Stimulated activated effector memory CD8-positive, alpha-beta T cell treated with anti-CD3 and anti-CD28 coated beads, Interleukin-12 subunit alpha, Interleukin-12 subunit beta, amount 100 ng/mL, for 72 hours (primary cell): ENCODE data around the gene NOL11.
A peak's percentile ranks its signal among the peaks of the same experiment; 100 is the strongest.
"Not testable (repeated sequence)": the region's sequence is repeated elsewhere in the genome, so short reads cannot be mapped to it uniquely, and the experiment has no call there.

Experiments used
- ATAC-seq: fragments of 150-1000 bp; cut with Tn5 transposase; 2 replicates; pipeline ENCODE4 v1.10.0; 2021
- DNase-seq, 2 donors: peaks; one replicate each; pipeline ENCODE4 v3.0.0; 2021 to 2022; ENCODE audit warnings: low spot score in 2 of 2
- H3K27ac Mint-ChIP-seq: one replicate; pipeline ENCODE4 v1.8.0; 2022; ENCODE audit warnings: mild to moderate bottlenecking, mixed read lengths
- H3K36me3 Mint-ChIP-seq: one replicate; pipeline ENCODE4 v1.8.0; 2022; ENCODE audit warnings: mild to moderate bottlenecking, mixed read lengths
- H3K4me1 Mint-ChIP-seq: one replicate; pipeline ENCODE4 v1.8.0; 2022; ENCODE audit warnings: mixed read lengths
- H3K4me3 Mint-ChIP-seq: one replicate; pipeline ENCODE4 v1.8.0; 2022; ENCODE audit warnings: mild to moderate bottlenecking, mixed read lengths
- H3K9me3 Mint-ChIP-seq: one replicate; pipeline ENCODE4 v1.8.0; 2022; ENCODE audit warnings: mixed read lengths

Gene NOL11

DNA sequence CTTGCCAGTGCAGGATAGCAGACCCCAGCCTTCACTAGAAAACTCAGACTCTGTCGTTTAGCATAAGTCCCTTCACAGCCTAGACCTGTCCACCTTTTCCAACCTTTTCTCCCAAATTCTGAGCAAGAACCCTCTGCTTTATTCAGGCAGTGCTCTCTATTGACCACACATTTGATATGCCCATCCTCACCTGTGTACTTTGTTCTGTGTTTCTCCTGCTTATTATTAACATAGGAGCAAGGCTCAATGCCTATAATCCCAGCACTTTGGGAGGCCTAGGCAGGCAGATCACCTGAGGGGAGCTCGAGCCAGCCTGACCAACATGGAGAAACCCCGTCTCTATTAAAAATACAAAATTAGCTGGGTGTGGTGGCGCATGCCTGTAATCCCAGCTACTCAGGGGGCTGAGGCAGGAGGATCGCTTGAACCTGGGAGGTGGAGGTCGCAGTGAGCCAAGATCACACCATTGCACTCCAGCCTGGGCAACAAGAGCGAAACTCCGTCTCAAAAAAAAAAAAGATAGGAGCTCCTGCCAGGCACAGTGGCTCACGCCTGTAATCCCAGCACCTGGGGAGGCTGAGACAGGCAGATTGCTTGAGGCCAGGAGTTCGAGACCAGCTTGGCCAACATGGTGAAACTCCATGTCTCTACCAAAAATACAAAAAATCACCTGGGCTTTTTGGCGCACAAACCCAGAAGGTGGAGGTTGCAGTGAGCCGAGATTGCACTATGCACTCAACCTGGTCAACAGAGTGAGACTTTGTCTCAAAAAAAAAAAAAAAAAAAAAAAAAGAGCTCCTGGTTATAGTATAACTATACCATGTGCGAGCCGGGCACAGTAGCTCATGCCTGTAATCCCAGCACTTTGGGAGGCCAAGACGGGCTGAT, 9.7 kb downstream of the NOL11 start:
- H3K36me3 Mint-ChIP-seq, result peaks cover 100% of the 10 kb centered on the region
- ATAC-seq, H3K27ac Mint-ChIP-seq, H3K4me3 Mint-ChIP-seq, H3K9me3 Mint-ChIP-seq, DNase-seq, H3K4me1 Mint-ChIP-seq: not testable (repeated sequence)

DNA sequence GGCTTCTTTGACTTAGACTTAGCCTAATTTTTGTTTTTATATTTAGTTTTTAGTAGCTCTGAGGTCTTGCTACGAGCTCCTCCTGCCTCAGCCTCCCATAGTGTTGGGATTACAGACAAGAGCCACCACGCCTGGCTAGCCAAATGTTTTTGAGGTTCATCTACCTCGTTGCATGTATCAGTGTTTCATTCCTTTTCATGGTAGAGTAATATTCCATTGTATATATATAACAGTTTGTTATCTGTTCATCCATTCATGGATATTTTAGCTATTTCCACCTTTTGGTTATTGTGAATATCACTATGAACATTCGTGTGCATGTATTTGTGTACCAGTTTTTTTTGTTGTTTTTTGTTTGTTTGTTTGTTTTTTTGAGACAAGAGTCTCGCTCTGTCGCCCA, 12.2 kb downstream of the NOL11 start:
- Mint-ChIP-seq H3K27ac (no peak overlapping the region), H3K36me3 (peaks cover 100% of the 10 kb centered on the region), H3K4me1 (peaks cover 19% of the 10 kb centered on the region), H3K9me3 (no peaks in the 10 kb centered on the region), H3K4me3 (no peak overlapping the region)
- DNase-seq (no peak), ATAC-seq (no peak)

DNA sequence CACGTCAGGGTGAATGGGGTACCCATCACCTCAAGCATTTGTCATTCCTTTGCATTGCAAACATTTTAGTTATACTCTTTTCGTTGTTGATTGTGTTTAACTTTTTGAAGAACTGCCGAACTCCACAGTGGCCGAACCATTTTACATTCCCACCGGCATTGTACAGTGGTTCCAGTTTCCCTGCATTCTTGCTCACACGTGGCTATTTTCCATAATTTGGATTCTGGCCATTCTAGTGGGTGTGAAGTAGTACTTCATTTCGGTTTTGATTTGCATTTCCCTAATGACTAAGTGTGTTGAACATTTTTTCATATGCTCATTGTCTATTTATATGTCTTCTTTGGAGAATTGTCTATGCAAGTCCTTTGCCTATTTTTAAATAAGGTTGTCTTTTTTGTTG, 13.0 kb downstream of the NOL11 start:
- no peak for ATAC-seq
- DNase-seq, result no peak
- H3K36me3 Mint-ChIP-seq, result peaks cover 100% of the 10 kb centered on the region
- H3K9me3 Mint-ChIP-seq, result no peaks in the 10 kb centered on the region
- H3K4me1 Mint-ChIP-seq, result peaks cover 19% of the 10 kb centered on the region
- no peak overlapping the region for H3K4me3 Mint-ChIP-seq
- no peak overlapping the region for H3K27ac Mint-ChIP-seq

DNA sequence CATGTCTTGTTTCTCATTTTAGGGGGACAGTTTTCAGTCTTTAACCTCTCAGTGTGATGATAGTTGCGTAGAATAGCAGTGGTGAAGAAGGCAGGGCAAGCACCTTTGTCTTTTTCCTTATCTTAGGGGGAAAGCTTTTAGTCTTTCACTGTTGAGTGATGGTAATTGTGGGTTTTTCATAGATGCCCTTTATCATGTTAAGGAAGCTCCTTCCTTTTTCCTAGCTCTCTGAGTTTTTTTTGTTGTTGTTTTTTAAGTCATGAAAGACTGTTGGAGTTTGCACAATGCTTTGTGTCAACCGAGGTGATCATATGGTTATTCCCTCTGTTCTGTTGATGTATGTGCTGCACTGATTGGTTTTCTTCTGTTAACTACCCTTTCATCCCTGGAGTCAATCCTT, 15.7 kb downstream of the NOL11 start:
- ATAC-seq, result no peak
- H3K4me3 Mint-ChIP-seq, result no peak overlapping the region
- DNase-seq, result no peak
- H3K9me3 Mint-ChIP-seq, result no peaks in the 10 kb centered on the region
- peak overlapping the region; percentile 1 for H3K27ac Mint-ChIP-seq
- H3K4me1 Mint-ChIP-seq, result peaks cover 15% of the 10 kb centered on the region
- H3K36me3 Mint-ChIP-seq, result peaks cover 100% of the 10 kb centered on the region

DNA sequence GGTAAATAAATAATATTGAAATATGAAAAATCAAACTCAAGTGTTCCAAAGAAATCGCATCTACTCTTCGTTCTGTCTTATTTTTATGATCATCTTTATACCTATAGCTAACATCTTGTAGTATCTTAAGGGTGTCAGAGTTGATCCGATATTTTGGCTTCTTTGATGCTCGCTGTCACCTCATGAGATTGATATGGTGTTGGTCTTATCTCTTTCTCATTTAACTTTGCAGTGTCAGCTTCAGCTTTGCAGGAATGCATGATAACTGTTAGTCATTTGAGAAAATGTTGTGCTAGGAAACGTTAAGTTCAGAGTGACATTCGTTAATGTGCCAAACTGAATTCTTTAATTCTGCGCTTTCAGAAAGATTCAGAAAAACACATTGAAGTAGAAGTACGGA, 19.4 kb downstream of the NOL11 start:
- no peaks in the 10 kb centered on the region for H3K9me3 Mint-ChIP-seq
- ATAC-seq, result no peak
- no peak overlapping the region for H3K4me3 Mint-ChIP-seq
- H3K36me3 Mint-ChIP-seq, result peaks cover 100% of the 10 kb centered on the region
- no peak for DNase-seq
- no peak overlapping the region for H3K27ac Mint-ChIP-seq
- H3K4me1 Mint-ChIP-seq, result peaks cover 12% of the 10 kb centered on the region

DNA sequence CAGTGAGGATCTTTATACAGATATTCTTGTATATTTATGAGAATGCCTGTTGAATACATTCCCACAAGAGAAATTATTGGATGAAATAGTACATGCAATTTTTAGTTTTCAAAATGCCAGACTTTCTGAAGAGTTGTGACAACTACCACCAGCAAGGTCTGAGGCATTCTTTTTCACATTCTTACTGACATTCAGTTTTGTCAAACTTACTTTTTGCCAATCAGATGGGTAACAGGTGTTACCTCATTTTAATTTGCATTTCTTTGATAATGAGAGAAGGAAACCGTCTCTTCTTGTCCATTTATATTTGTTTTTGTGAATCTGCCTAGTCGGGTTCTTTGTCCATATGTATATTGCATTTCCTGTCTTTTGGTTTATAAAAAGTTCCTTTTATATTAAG, 24.3 kb downstream of the NOL11 start:
- Mint-ChIP-seq H3K36me3 (peaks cover 100% of the 10 kb centered on the region), H3K4me3 (no peak overlapping the region), H3K27ac (peak overlapping the region; percentile 32), H3K9me3 (no peaks in the 10 kb centered on the region), H3K4me1 (no peaks in the 10 kb centered on the region)
- no peak for ATAC-seq
- no peak for DNase-seq

DNA sequence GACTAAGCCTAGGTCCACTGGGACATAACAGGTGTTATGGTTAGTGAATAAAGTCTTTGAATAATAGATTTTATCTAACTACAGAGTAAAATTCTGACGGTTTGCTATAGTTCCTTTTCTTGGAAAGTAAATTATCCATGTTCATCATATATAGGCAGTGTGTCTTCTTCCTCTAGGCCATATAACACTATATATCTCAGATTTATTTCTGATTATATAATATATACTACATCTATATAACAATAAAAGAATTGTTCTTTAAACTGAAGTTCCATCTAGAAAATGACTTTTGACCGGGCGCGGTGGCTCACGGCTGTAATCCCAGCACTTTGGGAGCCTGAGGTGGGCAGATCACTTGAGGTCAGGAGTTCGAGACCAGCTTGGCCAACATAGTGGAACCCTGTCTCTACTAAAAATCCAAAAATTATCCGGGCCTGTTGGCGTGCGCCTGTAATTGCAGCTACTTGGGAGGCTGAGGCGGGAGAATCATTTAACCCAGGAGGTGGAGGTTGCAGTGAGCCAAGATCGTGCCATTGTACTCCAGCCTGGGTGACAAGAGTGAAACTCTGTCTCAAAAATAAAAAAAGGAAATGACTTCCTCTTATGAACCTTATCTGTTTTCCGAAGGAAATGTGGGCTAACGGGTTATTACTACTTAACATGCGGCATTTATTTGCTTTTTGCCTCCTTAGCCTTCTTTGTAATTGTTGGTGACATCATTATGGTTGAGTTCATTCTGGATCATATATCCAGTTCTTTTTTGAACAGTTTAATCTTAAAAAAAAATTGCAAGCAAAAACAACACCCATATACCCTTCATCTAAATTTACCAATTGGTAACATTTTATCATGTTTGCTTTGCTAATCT, 29.2 kb downstream of the NOL11 start:
- ATAC-seq, result no peak
- H3K9me3 Mint-ChIP-seq, result no peaks in the 10 kb centered on the region
- no peak overlapping the region for H3K4me3 Mint-ChIP-seq
- no peak for DNase-seq
- peaks cover 90% of the 10 kb centered on the region for H3K36me3 Mint-ChIP-seq
- H3K4me1 Mint-ChIP-seq, result no peaks in the 10 kb centered on the region
- H3K27ac Mint-ChIP-seq, result no peak overlapping the region

DNA sequence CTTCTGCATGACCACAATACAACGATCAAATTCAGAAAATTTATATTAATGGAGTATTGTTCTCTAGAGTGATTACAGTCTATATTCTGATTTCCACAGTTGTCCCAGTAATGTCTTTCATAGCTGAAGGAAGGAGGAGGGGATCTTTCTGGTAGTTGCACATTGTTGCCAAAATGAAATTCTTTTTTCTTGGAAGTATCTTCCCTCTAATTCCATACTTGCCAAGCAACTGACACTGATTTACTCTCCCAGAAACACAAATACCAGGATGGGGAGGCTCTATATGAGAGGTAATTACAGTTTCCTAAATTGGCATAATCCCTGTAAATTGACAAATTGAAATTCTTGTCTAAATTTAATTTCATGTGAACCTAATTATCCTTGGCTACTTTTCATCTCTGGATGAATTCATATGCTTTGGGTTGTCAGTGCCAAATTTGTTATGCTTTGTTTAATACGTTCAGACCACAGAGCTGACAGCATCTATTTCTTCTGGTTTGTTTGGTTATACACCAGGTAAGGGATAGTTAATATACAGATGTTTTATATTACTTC, 30.0 kb downstream of the NOL11 start:
- Mint-ChIP-seq H3K4me1 (no peaks in the 10 kb centered on the region), H3K9me3 (no peaks in the 10 kb centered on the region), H3K36me3 (peaks cover 82% of the 10 kb centered on the region), H3K27ac (no peak overlapping the region), H3K4me3 (no peak overlapping the region)
- no peak for ATAC-seq
- no peak for DNase-seq

DNA sequence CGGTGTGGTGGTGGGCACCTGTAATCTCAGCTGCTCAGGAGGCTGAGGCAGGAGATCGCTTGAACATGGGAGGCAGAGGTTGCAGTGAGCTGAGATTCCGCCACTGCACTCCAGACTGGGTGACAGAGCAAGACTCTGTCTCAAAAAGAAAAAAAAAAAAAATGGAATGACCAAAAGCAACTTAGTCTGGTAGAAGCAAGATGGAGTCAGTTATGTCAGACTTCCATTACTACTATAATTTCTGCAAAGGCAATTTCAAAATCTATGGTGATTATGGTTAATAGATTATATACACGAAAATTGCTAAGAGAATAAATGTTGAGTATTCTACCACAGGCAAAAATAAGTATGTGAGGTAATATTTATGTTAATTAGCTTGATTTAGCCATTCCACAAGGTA, 32.3 kb downstream of the NOL11 start:
- no peak for ATAC-seq
- Mint-ChIP-seq H3K4me1 (no peaks in the 10 kb centered on the region), H3K36me3 (peaks cover 64% of the 10 kb centered on the region), H3K4me3 (no peak overlapping the region), H3K9me3 (no peaks in the 10 kb centered on the region), H3K27ac (no peak overlapping the region)
- DNase-seq, result no peak

DNA sequence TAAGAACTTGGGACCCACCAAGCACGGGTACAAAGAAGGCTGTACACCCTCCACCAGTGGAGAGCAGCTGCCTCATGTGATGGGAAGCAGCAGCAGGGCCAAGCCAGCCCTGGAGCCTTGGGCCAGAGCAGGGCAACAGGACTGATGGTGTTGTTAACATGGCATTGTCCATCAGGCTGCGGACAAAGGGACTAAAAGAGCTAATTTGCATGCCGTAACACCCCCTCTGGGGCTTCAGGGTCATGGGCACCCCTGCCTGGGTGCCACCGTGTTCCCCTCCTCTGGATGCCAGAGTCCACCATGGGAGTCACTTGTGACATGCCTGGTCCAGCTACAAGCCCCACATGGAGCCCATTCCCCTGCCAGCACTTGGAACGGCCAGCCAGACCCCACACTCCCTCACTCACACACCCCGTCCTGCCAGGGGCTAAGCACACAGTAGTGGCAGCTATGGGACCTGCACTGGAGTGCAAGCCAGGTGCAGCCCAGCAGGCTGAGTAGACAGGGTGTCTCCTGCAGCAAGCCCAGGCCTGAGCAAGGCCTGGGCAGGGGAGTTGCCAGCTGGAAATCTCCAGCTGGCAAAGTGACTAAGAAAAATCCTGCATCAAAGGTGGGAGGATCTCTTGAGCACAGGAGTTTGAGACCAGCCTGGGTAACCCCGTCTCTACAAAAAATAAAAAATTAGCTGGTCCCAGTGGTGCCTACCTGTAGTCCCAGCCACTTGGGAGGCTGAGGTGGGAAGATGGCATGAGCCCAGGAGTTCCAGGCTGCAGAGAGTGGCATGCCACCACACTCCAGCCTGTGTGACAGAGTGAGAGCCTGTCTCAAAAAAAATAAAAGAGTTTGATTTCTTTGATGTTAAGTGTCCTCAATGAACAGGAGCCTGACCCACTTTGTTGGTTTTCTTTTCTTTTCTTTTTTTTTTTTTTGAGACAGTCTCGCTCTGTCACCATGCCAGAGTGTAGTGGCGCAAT, 33.7 kb downstream of the NOL11 start:
- peaks cover 51% of the 10 kb centered on the region for H3K36me3 Mint-ChIP-seq
- H3K27ac Mint-ChIP-seq, result no peak overlapping the region
- H3K4me3 Mint-ChIP-seq, result no peak overlapping the region
- ATAC-seq (no peak), DNase-seq (no peak)
- peaks cover 6% of the 10 kb centered on the region for H3K4me1 Mint-ChIP-seq
- H3K9me3 Mint-ChIP-seq, result no peaks in the 10 kb centered on the region

DNA sequence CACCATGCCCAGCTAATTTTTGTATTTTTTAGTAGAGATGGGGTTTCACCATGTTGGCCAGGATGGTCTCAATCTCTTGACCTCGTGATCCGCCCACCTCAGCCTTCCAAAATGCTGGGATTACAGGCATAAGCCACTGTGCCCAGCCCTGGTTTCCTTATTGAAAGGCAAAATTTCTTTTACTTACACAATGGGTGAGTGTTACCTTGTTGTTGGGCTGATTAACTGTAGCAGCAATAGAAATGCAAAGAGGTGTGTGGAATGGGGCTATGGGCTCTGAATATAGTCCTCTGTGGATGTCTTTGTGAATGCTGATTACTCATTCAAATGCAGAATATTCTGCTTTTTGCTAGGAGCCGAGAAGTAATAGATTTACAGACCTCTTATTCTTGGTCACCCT, 34.4 kb downstream of the NOL11 start:
- not testable (repeated sequence) for DNase-seq

DNA sequence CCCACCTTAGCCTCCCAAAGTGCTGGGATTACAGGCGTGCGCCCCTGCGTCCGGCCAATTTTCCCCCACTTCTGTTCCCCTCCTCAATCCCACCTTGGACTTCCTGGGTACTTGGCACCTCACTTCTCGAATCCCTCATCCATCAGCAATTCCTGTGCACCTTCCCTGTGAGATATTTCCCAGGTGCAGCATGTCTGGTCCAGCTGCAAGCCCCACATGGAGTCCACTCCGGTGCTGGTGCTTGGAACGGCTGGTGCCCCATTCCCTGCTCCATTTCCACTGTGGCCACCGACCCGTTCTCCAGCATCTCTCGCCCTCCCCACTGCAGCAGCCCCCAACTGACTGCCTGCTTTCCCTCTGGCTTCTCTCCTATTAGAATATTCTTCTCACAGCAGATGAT, 35.3 kb downstream of the NOL11 start:
- peaks cover 7% of the 10 kb centered on the region for H3K4me1 Mint-ChIP-seq
- H3K27ac Mint-ChIP-seq, result no peak overlapping the region
- H3K9me3 Mint-ChIP-seq, result no peaks in the 10 kb centered on the region
- ATAC-seq (no peak), DNase-seq (no peak)
- peaks cover 34% of the 10 kb centered on the region for H3K36me3 Mint-ChIP-seq
- H3K4me3 Mint-ChIP-seq, result no peak overlapping the region

More for the DNA sequence above, 34.4 kb downstream of the NOL11 start:
- not testable (repeated sequence) for H3K27ac Mint-ChIP-seq, ATAC-seq, H3K4me3 Mint-ChIP-seq, H3K4me1 Mint-ChIP-seq, H3K9me3 Mint-ChIP-seq
- peaks cover 43% of the 10 kb centered on the region for H3K36me3 Mint-ChIP-seq

DNA sequence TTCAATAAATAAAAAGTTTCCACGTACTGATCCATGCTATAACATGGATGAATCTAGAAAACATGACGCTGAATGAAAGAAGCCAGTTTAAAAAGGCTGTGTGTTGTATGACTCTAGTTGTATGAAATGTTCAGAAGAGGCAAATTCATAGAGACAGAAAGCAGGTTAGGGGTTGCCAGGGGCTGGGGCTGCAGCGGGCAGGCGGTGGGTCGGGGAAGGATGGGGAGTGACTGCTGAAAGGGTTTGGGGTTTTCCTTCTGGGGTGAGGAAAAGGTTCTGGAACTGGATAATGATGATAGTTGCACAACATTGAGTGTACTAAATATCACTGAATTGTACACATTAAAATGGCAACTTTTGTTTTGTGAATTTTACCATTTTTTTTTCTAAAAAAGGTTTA, 36.3 kb downstream of the NOL11 start:
- Mint-ChIP-seq H3K9me3 (no peaks in the 10 kb centered on the region), H3K27ac (no peak overlapping the region), H3K4me3 (no peak overlapping the region), H3K4me1 (peaks cover 7% of the 10 kb centered on the region), H3K36me3 (peaks cover 25% of the 10 kb centered on the region)
- DNase-seq (no peak), ATAC-seq (no peak)

DNA sequence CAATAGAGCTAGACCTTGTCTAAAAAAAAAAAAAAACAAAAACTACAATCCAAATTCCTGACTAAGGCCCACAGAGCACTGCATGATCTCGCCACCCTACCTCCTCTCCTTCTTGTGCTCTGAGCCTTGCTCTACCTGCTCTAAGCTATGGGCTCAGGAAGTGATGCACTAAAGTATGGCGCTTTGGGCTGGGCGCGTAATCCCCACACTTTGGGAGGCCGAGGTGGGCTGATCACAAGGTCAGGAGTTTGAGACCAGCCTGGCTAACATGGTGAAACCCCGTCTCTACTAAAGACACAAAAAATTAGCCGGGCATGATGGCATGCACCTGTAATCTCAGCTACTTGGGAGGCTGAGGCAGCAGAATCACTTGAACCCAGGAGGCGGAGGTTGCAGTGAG, 37.0 kb downstream of the NOL11 start:
- not testable (repeated sequence) for H3K4me3 Mint-ChIP-seq, H3K9me3 Mint-ChIP-seq, ATAC-seq, H3K4me1 Mint-ChIP-seq, H3K27ac Mint-ChIP-seq, DNase-seq
- H3K36me3 Mint-ChIP-seq, result peaks cover 18% of the 10 kb centered on the region

DNA sequence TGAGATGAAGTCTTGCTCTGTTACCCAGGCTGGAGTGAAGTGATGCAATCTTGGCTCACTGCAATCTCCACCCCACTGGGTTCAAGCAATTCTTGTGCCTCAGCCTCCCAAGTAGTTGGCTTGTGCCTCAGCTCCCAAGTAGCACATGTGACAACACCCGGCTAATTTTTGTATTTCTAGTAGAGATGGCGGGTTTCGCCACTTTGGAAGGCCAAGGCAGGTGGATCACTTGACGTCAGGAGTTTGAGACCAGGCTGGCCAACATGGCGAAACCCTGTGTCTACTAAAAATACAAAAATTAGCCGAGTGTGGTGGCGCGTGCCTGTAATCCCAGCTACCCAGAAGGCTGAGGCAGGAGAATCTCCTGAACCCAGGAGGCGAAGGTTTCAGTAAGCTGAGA, 39.0 kb downstream of the NOL11 start:
- H3K4me1 Mint-ChIP-seq, result not testable (repeated sequence)

More for the DNA sequence above, 39.0 kb downstream of the NOL11 start:
- H3K36me3 Mint-ChIP-seq, H3K9me3 Mint-ChIP-seq, H3K4me3 Mint-ChIP-seq, H3K27ac Mint-ChIP-seq, ATAC-seq, DNase-seq: not testable (repeated sequence)
